K562 (cell line): ENCODE data around the gene SPPL3. TPM values are rescaled to one million over a fixed set of nuclear protein-coding genes. Genes with fewer than 3 reads are reported as not detected.

Source experiments
- ATAC-seq: fragments of 200-7000 bp; cut with Tn5 transposase; 3 replicates; pipeline ENCODE4 v1.9.1; 2020; ENCODE audit warnings: moderate library complexity
- BruUV-seq: library from RNA; stranded (reverse); fragments of 400-500 nt; replicated peaks from 2 replicates; lab custom pipeline; 2021; lab: Mats Ljungman, UMichigan
- CTCF ChIA-PET: fragments of 300-600 bp; formaldehyde crosslinking; extraction: SDS; loops from one replicate; lab custom pipeline; 2021; ENCODE audit warnings: low intra/inter-chr PET ratio; lab: Yijun Ruan, JAX
- POLR2A ChIA-PET: fragments of 300-600, 350-650 bp; sonication (Branson Sonifier 250); formaldehyde crosslinking; extraction: SDS; loops from one replicate; lab custom pipeline; 2021; ENCODE audit warnings: antibody characterized with exemption, inconsistent platforms; lab: Yijun Ruan, JAX
- DNase-seq, 4 experiments: peaks; one replicate each; pipeline versions ENCODE4 v3.0.0 to v3.0.0-alpha.2; 2011 to 2018; ENCODE audit warnings: low spot score in 3 of 4, mixed read lengths in 3 of 4; ENCODE audit errors: extremely low read depth in 1 of 4
- FAIRE-seq: peaks from 2 replicates; lab custom pipeline; 2011; peaks lifted over from hg19 to GRCh38; lab: Jason Lieb, UNC
- H2AFZ ChIP-seq: 2 replicates; pipeline ENCODE4 v1.6.0; 2011; ENCODE audit warnings: low read depth, low read length, control low read depth, inconsistent platforms
- H3K27ac ChIP-seq: fragments of 200-600 bp; 3 replicates; pipeline ENCODE4 v1.8.0; 2011; ENCODE audit warnings: low read depth, mild to moderate bottlenecking, control low read depth, inconsistent platforms, low read length, moderate library complexity, mixed read lengths; ENCODE audit errors: extremely low read depth
- H3K27me3 ChIP-seq, 2 experiments: fragments of 300-600 bp in 1 of 2; 2 replicates in 1 of 2; 3 replicates in 1 of 2; pipeline versions ENCODE4 v1.6.0 to v1.8.0; 2011; ENCODE audit warnings: inconsistent platforms in 2 of 2, low read length in 2 of 2, mild to moderate bottlenecking in 1 of 2, mixed read lengths in 1 of 2, moderate library complexity in 1 of 2; ENCODE audit not compliant: control insufficient read depth in 2 of 2, insufficient read depth in 2 of 2
- H3K36me3 ChIP-seq: fragments of 300-600 bp; 3 replicates; pipeline ENCODE4 v1.8.0; 2011; ENCODE audit warnings: mild to moderate bottlenecking, low read length, inconsistent platforms; ENCODE audit not compliant: control insufficient read depth, insufficient read depth
- H3K4me1 ChIP-seq, 2 experiments: fragments of 200-600 bp in 1 of 2; replicated peaks in 1 of 2; 2 replicates in 1 of 2; 3 replicates in 1 of 2; pipeline versions ENCODE4 v1.5.1 to v1.8.0; 2011; ENCODE audit warnings: inconsistent platforms in 2 of 2, low read length in 2 of 2, mild to moderate bottlenecking in 1 of 2, mixed read lengths in 1 of 2, moderate library complexity in 1 of 2; ENCODE audit not compliant: control insufficient read depth in 2 of 2, insufficient read depth in 2 of 2
- H3K4me2 ChIP-seq: 2 replicates; pipeline ENCODE4 v1.6.1; 2011; ENCODE audit warnings: low read length, control low read depth, inconsistent platforms, mixed read lengths; ENCODE audit not compliant: insufficient read depth
- H3K4me3 ChIP-seq: fragments of 200-600 bp; sonication (generic), shearing (Covaris generic); 2 replicates; pipeline ENCODE4 v1.5.1; 2016; ENCODE audit warnings: control low read depth, inconsistent platforms
- H3K79me2 ChIP-seq: fragments of 200-600 bp; 3 replicates; pipeline ENCODE4 v1.8.0; 2011; ENCODE audit warnings: low read length, inconsistent platforms; ENCODE audit not compliant: control insufficient read depth, insufficient read depth
- H3K9ac ChIP-seq, 2 experiments: 2 replicates each; pipeline versions ENCODE4 v1.6.0 to v1.6.1; 2011; ENCODE audit warnings: low read depth in 2 of 2, low read length in 2 of 2, control low read depth in 1 of 2, inconsistent platforms in 1 of 2, mild to moderate bottlenecking in 1 of 2, mixed read lengths in 1 of 2; ENCODE audit not compliant: insufficient read depth in 1 of 2
- H3K9me1 ChIP-seq: one replicate; pipeline ENCODE4 v1.6.0; 2011; ENCODE audit warnings: inconsistent platforms, mild to moderate bottlenecking, low read length, moderate library complexity; ENCODE audit not compliant: control insufficient read depth, insufficient read depth
- H3K9me3 ChIP-seq: replicated peaks from 2 replicates; pipeline ENCODE4 v1.5.1; 2011; ENCODE audit warnings: low read depth, low read length, inconsistent platforms; ENCODE audit not compliant: control insufficient read depth, insufficient read depth
- H4K20me1 ChIP-seq: replicated peaks from 2 replicates; pipeline ENCODE4 v1.6.1; 2011; ENCODE audit warnings: low read length, inconsistent platforms, mixed read lengths; ENCODE audit not compliant: control insufficient read depth, insufficient read depth
- ATF3 ChIP-seq, 2 experiments: fragments of 450-650 bp in 1 of 2; sonication (generic) in 1 of 2; formaldehyde crosslinking in 1 of 2; IDR thresholded peaks in 1 of 2; conservative IDR thresholded peaks in 1 of 2; 2 replicates each; pipeline versions ENCODE4 v1.6.1 to v1.8.1; 2016 to 2023; ENCODE audit warnings: mild to moderate bottlenecking in 2 of 2, moderate library complexity in 2 of 2, inconsistent platforms in 1 of 2, missing genetic modification reagents in 1 of 2
- E2F1 ChIP-seq: sonication (generic); formaldehyde crosslinking; IDR thresholded peaks from 2 replicates; pipeline ENCODE4 v1.8.1; 2023; ENCODE audit warnings: mild to moderate bottlenecking, missing genetic modification reagents, moderate library complexity
- HDGF ChIP-seq: fragments of 450-650 bp; IDR thresholded peaks from 2 replicates; pipeline ENCODE4 v1.6.1; 2016
- HNRNPLL ChIP-seq: fragments of 200-400 bp; formaldehyde crosslinking; IDR thresholded peaks from 2 replicates; pipeline ENCODE4 v1.6.1; 2017; ENCODE audit warnings: low read length, low read depth, mild to moderate bottlenecking; ENCODE audit not compliant: poor library complexity, severe bottlenecking
- TAF1 ChIP-seq: IDR thresholded peaks from 2 replicates; pipeline ENCODE4 v1.6.1; 2011; ENCODE audit warnings: mild to moderate bottlenecking, low read length, moderate library complexity; ENCODE audit not compliant: insufficient read depth, control insufficient read depth, severe bottlenecking; ENCODE audit errors: extremely low read depth
- THRB ChIP-seq: fragments of 450-650 bp; formaldehyde crosslinking; conservative IDR thresholded peaks from 2 replicates; pipeline ENCODE4 v1.4.0; 2022; ENCODE audit warnings: mild to moderate bottlenecking, missing genetic modification characterization
- ZBTB7A ChIP-seq: IDR thresholded peaks from 2 replicates; pipeline ENCODE4 v1.6.1; 2011; ENCODE audit warnings: low read depth, mild to moderate bottlenecking, low read length, moderate library complexity, borderline replicate concordance; ENCODE audit not compliant: control insufficient read depth
- ZNF274 ChIP-seq: IDR thresholded peaks from 2 replicates; pipeline ENCODE4 v1.6.1; 2011; ENCODE audit warnings: low read depth, mild to moderate bottlenecking, low read length, moderate library complexity, borderline replicate concordance
- ZNF280A ChIP-seq: fragments of 450-650 bp; IDR thresholded peaks from 2 replicates; pipeline ENCODE4 v1.6.1; 2018; ENCODE audit warnings: mild to moderate bottlenecking, low read depth; ENCODE audit not compliant: partially characterized antibody
- ZNF444 ChIP-seq: fragments of 250-450 bp; sonication (Bioruptor Pico); IDR thresholded peaks from 2 replicates; pipeline ENCODE4 v1.4.0; 2020; ENCODE audit warnings: mild to moderate bottlenecking, moderate library complexity
- ZNF445 ChIP-seq: fragments of 250-450 bp; sonication (Bioruptor Pico); IDR thresholded peaks from 2 replicates; pipeline ENCODE4 v1.4.0; 2020; ENCODE audit warnings: low read depth, mild to moderate bottlenecking, moderate library complexity
- WGBS: fragments of 100-300 bp; shearing (Covaris generic); methylation state at CpG from one replicate; pipeline ENCODE4 v1.1.6; 2016; ENCODE audit warnings: low coverage, mixed read lengths; ENCODE audit not compliant: insufficient coverage; ENCODE audit errors: missing lambda C conversion rate; 5-methylcytosine and 5-hydroxymethylcytosine counted together
- in situ Hi-C: fragments of 300-500 bp; cut with MboI; formaldehyde crosslinking; loops from 4 replicates; pipeline ENCODE4 v1.15.0; 2018; ENCODE audit warnings: inconsistent platforms, mixed read lengths
- intact Hi-C: fragments of 100-400 bp; cut with micrococcal nuclease; formaldehyde crosslinking; loops from 2 replicates; pipeline ENCODE4 v1.14.2; 2022
- polyA plus RNA-seq, 8 experiments: library from polyadenylated mRNA; depleted of rRNA in 4 of 8; stranded (reverse) in 5 of 8; unstranded in 3 of 8; fragments of >200 nt; fragmentation: Nextera tagmentation in 2 of 8; fragmentation: Illumina TruSeq in 1 of 8; extraction: Ambion mirVana in 2 of 8; extraction: Trizol in 1 of 8; gene quantifications; 2 replicates each; pipeline versions ENCODE4 v1.2.1 to v1.2.3, GENCODE V29; 2011 to 2014; ENCODE audit warnings: inconsistent platforms in 1 of 8, missing spikeins in 1 of 8
- total RNA-seq, 7 experiments: library from RNA; depleted of rRNA in 6 of 7; stranded (reverse); fragments of >200 nt in 6 of 7; fragmentation: Illumina TruSeq in 2 of 7; extraction: Trizol in 2 of 7; gene quantifications; 2 replicates each; pipeline versions ENCODE4 v1.2.1 to v1.2.3, GENCODE V29; 2011 to 2021; ENCODE audit warnings: low replicate concordance in 1 of 7

Gene SPPL3
- total and polyA plus RNA-seq, 9 of the 15 experiments (the other 6 are each of a cell fraction or from before 2014, with no cell fraction given) = 2.9 to 32.1 (median 7.1) TPM

- TF ChIP-seq ZBTB7A (peak; percentile 54; the same call in 1 of the 2 replicates), TAF1 (peak; percentile 79), ZNF445 (CRISPR knock-in tag) (no peak), ZNF444 (CRISPR knock-in tag) (no peak), ZNF280A (no peak)
Observed at GRCh38 chr12:120725659-120726509, 178.3 kb downstream of the SPPL3 start, which contains the start of gene ACADS (continued).

GRCh38 chr12:120725151-120725658 lies 179.0 kb downstream of the SPPL3 start:
- ChIA-PET CTCF (no interaction called here), POLR2A (interaction anchor here (0.6 to 0.9 kb wide), 3 partner anchors 36 to 436 kb away, joined by 3 read pairs; no protein-coding TSS in a partner anchor)
- peaks cover 14% of the 10 kb centered on the region for H3K79me2 ChIP-seq
- no peaks in the 10 kb centered on the region for H3K9me1 ChIP-seq
- FAIRE-seq = no peak
- peak overlapping the region; percentile 92 for H2AFZ ChIP-seq
- ATAC-seq = no peak
- peak overlapping the region; percentile 97 for H3K4me2 ChIP-seq
- H3K4me3 ChIP-seq = peak overlapping the region; percentile 85
- no peak for DNase-seq
- no peaks in the 10 kb centered on the region for H3K9me3 ChIP-seq
- H3K36me3 ChIP-seq = peaks cover 61% of the 10 kb centered on the region
- intact Hi-C loops = no loop called here
- no peaks in the 10 kb centered on the region for H3K27me3 ChIP-seq
- H3K4me1 ChIP-seq = peaks cover 25 to 31% of the 10 kb centered on the region in 2 experiments
- H3K27ac ChIP-seq = no peak overlapping the region; the same call in 2 of the 3 replicates
- H3K9ac ChIP-seq = peak overlapping the region; percentile 86 to 98
- 27% methylated on average over 14 of the region's 14 CpGs for WGBS
- no TSS peak for BruUV-seq
- in situ Hi-C loops = no loop called here
- H4K20me1 ChIP-seq = peaks cover 8% of the 10 kb centered on the region; the same call in 1 of the 2 replicates
- TF ChIP-seq HDGF (0 out of 2 replicates have a peak, but pooled peaks have one; percentile 56), THRB (CRISPR knock-in tag) (no peak), ATF3 (IDR thresholded peaks at IDR 0.05) (no peak), ATF3 (CRISPR knock-in tag; conservative IDR thresholded peaks at IDR 0.05) (0 out of 2 replicates have a peak, but pooled peaks have one; percentile 60), ZNF274 (no peak), E2F1 (CRISPR knock-in tag) (0 out of 2 replicates have a peak, but pooled peaks have one; percentile 40), HNRNPLL (peak; percentile 34)
